GM19455 (cell line): ENCODE measurements around the gene ALPP.
"Not testable (repeated sequence)": the region's sequence is repeated elsewhere in the genome, so short reads cannot be mapped to it uniquely, and the experiment has no call there.

Experiments used
- ATAC-seq: cut with Tn5 transposase; IDR thresholded peaks from one replicate; pipeline ENCODE4 v1.9.1; 2021; ENCODE audit not compliant: unreplicated experiment

The ALPP gene

DNA sequence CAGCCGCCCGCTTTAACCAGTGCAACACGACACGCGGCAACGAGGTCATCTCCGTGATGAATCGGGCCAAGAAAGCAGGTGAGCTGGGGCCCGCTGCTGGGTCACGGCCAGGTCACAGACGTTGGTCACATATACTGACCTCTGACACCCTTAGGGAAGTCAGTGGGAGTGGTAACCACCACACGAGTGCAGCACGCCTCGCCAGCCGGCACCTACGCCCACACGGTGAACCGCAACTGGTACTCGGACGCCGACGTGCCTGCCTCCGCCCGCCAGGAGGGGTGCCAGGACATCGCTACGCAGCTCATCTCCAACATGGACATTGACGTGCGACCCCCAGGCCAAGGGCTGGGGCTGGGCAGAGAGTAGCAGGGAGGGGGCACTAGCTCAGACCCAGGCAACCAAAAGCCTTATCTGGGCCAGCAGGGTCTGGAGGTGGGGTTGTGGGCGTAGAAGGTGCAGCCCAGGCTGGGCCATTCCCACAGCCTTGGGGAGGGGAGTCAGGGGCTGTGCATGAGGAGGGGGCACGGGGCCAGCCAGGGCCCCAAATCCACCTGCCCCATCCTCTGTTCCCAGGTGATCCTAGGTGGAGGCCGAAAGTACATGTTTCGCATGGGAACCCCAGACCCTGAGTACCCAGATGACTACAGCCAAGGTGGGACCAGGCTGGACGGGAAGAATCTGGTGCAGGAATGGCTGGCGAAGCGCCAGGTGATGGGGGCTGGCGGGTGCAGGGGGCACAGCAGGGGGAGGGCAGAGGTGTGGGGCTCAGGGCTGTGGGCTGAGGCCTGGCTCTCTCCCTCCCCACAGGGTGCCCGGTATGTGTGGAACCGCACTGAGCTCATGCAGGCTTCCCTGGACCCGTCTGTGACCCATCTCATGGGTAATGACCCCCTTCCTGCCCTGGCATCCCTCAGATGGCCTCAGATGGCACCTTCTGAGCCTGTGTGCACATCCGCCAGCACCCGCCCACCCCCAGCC is 1.3 kb downstream of the ALPP start:
- ATAC-seq: not testable (repeated sequence)

DNA sequence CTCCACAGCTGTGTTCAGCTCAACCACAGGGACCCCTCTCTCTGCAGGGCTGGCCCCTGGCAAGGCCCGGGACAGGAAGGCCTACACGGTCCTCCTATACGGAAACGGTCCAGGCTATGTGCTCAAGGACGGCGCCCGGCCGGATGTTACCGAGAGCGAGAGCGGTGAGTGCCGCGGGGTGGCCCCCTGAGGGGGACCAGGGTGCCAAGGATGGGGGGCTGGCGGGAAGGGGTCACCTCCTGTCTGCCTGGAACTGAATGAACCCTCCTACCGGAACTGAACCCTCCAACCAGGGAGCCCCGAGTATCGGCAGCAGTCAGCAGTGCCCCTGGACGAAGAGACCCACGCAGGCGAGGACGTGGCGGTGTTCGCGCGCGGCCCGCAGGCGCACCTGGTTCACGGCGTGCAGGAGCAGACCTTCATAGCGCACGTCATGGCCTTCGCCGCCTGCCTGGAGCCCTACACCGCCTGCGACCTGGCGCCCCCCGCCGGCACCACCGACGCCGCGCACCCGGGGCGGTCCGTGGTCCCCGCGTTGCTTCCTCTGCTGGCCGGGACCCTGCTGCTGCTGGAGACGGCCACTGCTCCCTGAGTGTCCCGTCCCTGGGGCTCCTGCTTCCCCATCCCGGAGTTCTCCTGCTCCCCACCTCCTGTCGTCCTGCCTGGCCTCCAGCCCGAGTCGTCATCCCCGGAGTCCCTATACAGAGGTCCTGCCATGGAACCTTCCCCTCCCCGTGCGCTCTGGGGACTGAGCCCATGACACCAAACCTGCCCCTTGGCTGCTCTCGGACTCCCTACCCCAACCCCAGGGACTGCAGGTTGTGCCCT is 2.9 kb downstream of the ALPP start:
- ATAC-seq: not testable (repeated sequence)

DNA sequence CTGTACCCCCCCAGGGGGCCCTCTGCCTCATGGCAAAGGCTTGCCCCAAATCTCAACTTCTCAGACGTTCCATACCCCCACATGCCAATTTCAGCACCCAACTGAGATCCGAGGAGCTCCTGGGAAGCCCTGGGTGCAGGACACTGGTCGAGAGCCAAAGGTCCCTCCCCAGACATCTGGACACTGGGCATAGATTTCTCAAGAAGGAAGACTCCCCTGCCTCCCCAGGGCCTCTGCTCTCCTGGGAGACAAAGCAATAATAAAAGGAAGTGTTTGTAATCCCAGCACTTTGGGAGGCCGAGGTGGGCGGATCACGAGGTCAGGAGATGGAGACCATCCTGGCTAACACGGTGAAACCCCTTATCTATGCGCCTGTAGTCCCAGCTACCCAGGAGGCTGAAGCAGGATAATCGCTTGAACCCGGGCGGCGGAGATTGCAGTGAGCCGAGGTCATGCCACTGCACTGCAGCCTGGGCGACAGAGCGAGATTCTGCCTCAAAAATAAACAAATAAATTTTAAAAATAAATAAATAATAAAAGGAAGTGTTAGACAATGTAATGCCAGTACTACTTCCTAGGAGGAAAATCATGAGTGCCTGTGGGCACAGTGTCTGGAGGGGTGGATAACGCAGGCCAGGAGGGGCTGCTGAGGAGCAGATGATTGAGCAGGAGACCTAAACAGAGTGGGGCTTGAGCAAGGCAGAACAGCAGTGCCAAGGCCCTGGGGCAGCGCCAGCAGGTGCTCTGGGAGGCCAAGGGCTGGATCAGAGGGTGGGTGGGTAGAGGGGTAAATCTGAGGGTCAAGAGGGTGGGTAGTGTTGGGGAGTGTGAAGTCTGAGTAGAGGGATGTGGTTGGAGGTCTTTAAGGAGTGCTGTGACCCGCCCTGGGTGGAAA is 4.0 kb downstream of the ALPP start:
- ATAC-seq: no peak

DNA sequence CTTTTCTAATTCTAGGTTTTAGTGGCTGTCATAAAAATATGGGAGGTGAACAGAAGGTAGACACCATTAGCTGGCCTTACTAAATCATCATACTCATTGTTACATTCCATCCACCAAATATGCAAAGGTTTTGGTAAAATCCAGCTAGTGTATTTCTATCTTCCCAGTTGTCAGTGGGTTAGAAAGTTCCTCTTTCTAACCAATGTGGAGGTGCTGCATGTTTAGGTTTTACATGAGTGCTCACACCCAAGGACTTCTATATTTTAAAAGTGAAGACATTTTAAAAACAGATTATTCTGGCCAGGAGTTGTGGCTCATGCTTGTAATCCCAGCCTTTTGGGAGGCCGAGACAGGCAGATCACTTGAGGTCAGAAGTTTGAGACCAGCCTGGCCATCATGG is 5.9 kb downstream of the ALPP start:
- ATAC-seq: no peak

DNA sequence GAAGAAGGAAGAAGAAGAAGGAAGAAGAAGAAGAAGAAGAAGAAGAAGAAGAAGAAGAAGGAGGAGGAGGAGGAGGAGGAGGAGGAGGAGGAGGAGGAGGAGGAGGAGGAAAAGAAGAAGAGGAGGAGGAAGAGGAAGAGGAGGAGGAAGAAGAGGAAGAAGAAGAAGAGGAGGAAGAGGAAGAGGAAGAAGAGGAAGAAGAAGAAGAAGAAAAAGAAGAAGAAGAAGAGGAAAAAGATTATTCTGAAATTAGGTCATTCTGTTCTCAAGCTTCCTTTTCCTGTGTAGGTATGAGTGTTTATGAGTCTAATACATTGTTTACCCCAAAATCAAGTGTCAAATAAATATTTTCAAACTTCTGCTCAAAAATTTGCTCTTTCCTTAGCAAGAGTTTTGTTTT is 6.5 kb downstream of the ALPP start:
- ATAC-seq: not testable (repeated sequence)

DNA sequence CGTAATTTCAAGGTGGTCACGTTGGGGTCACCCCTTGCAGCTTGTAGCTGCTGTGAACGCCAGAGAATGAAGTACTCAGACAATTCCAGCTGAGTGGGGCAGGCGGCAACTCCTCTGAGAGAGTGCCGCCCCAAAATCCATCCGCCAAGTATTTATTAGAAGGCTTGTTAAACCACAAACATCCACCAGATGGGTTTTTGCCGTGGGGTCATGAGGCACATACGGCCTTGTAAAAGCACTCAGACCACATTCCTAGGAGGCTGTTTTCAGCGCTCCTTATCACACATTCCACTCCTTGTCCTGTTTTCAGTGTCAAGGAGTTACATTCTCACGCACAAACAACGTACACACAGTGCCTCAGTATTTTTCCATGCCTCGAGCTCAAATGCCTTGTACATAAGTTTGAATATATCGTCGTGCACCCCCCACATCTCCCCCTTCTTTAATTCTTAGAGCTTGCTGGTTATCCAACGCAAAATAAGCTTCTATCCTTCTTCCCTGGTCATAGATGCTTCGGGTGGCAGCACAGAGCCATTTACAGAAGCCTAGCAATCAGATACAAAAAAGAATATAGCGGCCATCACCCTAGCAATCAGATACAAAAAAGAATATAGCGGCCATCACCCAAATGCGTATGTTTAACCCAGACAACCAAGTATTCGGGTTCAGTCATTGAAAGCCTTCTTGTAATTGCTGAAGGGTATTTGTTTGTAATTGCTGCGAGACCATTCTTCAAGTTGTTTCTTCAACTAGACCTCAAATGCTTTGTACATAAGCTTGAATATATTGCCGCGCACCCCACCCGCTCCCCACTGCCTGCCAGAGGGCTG is 7.3 kb downstream of the ALPP start:
- ATAC-seq: no peak

DNA sequence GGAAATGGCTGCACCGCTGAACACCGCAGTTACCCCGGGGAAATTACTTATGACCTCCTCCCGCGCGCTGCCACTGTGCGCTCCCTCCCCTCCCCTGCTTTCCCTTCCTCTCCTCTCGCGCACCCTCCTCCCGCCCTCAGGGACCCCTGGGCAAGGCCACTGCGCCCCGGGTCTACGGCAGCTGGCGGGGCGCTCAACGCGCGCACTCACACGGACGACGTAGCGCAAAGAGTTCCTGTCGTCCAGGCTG is 7.9 kb downstream of the ALPP start:
- no peak for ATAC-seq

DNA sequence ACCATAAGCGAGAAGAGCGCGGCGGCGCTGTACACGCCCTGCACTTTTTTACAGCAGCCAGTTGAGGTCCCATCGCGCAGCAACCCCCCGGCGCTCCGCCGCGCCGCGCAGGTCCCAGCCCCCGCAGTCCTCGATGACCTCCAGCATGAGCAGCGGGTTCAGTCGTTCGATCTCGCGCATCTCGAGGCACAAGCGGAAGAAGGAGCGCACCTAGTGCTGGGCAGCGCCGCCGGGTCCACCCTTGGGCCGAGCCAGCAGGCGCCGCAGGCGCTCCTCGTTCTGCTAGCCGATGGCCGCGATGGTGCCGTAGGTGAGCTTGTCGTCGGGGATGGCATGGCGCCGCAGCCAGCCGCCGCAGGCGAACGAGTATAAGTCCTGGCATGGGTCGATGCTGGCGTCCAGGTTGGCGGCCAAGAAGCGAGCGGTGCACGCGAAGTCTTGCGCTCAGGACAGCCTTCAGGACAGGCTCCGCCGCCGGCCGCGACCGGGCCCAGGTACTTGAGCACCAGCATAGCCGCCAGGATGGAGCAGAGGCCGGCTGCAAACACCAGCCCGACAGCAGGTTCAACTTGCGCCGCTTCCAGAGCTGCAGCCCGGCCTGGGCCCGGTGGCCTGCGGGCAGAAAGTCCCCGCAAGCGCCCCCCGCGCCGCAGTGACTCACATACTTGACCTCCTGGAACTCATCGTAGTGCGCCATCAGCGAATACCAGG is 8.3 kb downstream of the ALPP start:
- ATAC-seq: no peak

DNA sequence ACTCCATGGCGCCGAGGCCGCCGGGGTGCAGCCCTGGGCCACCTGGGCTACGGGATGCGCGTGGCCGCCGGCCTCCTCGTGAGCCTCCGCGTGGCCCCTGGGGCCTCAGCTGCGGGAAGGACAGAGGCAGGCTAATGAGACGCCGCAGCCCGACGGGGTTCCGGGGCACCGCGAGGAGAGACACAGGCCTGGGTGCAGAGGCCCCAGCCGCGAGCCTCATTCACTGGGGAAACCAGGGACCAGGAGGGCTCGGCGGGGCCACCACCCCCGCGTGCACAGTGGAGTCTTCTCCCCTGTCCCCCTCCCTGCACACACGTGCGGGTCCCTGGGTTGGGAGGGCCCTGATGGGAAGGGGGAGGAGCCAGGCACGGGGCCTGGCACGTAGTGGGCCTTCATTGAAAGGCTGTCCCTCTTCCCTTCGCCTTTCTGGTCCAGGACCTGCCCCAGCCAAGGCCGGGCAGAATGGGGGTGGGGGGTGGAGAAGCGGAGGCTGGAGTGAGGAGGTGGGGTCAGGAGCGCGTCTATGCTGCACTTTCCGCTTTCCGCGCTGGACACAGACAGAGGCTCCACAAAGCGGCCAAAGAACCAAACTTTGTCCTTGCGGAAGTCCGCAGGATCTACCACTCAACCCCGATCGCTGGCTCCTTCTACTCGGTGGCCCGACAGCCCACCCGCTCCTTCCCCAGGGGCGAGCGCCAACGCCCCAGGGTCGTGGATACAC is 9.1 kb downstream of the ALPP start:
- no peak for ATAC-seq

DNA sequence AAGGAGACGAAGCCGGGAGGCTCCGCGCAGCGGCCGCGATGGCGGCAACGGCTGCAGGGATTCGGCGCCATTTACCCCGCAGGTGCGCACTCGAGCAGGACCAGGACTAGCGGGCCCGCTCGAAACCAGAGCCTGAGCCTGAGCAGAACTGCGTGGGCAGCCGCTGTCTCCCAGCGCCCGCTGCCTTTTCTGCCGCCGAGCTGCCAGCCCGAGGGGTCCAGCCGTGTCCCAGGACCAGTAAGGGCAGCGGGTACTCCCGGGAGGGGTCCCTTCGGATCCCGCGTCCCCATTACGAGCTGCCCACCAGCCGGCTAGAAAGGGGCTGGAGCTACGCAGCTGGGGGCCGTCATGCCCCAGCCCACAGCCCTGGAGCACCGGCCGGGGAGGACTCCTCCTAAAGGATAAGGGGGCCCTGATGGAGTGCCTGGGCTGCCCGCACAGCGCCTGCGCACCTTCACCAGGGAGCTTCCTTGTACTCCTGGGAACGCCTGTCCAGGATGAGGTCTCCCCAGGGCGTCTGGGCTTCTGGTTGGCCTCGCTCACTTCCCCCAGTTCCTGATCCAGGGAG is 9.9 kb downstream of the ALPP start:
- ATAC-seq: no peak

DNA sequence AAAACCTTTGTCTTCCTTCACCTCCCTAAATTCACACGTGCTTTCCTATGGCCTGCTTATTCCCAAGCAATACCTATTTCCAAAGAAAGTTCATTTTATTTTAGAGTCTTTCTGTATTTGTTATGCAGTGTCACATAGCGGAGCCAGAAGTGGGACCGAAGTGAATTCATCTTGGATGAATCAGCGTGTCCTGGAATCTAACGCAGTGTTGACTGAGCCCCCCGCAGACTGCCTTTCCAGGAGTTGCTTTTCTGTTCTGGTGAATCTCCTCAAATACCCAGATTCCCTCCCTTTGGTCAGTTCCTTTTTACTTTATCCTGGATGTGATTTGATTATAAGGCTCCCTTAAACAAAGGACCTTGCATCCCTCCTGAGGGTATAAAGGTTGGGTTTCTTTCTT is 10.8 kb downstream of the ALPP start:
- ATAC-seq: no peak

DNA sequence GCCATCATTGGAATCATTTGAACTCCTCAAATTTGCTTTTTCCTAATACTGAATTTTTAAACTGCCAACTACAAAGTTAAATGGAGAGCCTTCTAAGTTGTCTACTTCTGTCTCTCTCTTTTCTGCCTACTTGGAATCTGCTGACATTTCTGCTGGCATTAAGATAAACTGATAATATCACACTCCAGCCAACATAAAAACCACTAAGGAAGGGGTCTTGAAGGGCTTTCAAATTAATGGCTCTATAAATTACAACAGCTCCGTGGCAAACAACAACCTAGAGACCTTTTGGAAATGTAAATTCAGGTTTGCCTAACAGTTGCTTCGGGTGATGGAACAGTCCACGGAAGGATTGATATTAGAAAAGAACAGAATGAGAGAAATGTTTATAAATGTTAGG is 12.1 kb downstream of the ALPP start:
- ATAC-seq: no peak

DNA sequence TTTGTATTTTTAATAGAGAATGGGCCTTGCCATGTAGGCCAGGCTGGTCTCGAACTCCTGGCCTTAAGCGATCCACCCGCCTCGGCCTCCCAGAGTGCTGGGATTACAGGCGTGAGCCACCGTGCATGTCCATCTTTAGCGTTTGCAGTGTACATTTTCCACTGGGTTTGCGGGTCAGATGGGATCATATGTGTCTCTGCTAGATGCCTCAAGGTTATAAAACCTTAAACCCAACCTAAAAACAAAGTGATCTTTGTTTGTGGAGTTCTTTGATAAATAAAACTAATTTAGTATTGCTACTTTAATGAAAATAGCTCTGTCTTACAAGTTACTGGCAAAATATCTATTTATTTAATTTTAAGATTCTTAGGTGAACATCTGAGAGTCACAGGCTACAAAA is 15.0 kb downstream of the ALPP start:
- no peak for ATAC-seq

DNA sequence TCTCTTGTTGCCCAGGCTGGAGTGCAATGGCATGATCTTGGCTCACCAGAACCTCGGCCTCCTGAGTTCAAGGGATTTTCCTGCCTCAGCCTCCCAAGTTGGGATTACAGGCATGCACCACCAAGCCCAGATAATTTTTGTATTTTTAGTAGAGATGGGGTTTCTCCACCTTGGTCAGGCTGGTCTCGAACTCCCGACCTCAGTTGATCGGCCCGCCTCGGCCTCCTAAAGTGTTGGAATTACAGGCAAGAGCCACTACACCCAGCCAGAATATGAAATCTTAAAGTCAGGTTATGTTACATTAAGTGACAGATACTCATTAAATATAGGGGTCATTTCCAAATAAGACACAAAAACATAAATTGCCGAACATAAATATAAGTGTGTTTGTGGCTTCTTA is 15.9 kb downstream of the ALPP start:
- not testable (repeated sequence) for ATAC-seq

DNA sequence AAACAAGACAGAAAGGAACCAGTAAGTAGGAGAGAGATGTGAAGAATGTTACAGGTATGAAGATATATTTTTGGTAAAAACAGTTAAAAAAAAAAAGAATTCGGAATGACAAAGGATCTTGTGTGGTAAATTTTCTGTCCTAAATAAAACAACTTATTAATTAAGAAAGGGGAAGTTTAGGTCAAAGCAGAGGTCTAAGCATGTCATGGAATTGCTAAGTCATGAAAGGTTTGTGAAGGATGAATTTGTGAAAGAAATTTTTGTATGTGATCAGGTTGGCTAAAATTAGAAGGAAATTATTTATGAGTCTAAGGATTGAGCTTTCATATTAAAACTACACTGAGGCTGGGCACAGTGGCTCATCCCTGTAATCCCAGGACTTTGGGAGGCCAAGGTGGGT is 17.0 kb downstream of the ALPP start:
- ATAC-seq: no peak

DNA sequence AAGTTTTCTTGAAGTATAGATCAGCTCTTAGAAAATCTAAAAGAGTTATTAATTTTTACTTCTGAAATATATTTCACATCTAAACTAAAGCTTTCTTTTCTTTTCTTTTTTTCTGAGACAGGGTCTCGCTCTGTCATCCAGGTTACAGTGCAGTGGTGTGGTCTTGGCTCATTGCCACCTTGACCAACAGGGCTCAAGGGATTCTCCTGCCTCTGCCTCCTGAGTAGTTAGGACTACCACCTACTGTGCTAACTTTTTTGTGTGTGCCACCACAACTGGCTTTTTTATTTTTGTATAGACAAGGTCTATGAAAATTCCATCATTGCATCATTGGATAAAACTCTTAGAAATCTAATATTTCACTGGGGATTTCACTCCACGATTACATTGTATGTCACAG is 18.1 kb downstream of the ALPP start:
- no peak for ATAC-seq

DNA sequence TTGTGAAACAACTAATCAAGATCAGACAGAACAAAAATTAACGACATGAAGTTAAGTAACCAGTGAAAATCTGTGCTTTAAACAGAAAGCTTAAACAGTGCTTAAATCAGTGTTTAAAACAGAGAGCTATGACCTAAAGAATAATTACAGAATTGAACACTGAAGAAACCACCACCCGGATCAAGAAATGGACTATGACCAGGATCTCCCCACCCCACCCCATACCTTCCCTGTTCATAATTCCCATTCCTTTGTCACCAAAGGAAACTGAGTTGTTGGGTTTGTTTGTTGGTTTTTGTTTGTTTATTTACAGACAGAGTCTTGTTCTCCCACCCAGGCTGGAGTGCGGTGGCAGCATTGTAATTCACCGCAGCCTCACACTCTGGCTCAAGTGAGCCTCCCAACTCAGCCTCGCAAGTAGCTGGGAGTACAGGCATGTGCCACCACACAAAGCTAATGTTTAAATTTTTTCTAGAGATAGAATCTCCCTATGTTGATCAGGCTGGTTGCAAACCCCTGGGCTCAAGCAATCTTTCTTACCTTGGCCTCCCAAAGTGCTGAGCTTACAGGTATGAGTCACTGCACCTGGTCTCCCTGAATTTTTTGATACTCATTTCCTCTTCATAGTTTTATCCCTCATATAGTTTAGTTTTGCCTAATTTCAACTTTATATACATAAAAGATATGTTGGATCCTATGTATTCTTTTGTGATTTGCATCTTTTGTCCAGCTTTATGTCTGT is 19.9 kb downstream of the ALPP start:
- no peak for ATAC-seq
